NCI-H226 (cell line): Measurements from ENCODE around the gene TRIM50.
"Not testable (repeated sequence)": the region's sequence is repeated elsewhere in the genome, so short reads cannot be mapped to it uniquely, and the experiment has no call there.

Experiments used
- DNase-seq: peaks from one replicate; pipeline ENCODE4 v3.0.0-alpha.2; 2015

Gene TRIM50

DNA sequence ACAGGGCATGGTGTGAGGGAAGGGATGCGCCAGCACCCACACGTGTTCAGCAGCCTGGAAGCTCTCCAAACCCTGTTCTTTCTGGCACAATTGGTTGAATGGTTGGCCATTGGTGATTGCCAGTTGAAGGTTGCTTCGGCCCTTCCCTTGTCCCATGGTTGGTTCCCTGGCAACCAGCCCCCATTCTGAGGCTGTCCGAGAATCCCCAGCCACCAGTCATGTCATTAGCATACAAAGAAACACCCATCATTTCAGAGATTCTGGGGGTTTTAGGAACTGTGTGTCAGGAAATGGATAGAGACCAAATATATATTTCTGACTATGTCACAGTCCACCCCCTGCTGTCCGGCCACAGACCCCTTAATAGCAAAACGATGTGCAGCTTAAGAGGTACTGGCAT lies 21.9 kb upstream of the TRIM50 start:
- DNase-seq = no peak

GRCh38 chr7:73345951-73346350 lies 18.1 kb upstream of the TRIM50 start:
- DNase-seq = no peak

- no peak for DNase-seq
Observed at GRCh38 chr7:73345538-73345937, 17.7 kb upstream of the TRIM50 start.

DNA sequence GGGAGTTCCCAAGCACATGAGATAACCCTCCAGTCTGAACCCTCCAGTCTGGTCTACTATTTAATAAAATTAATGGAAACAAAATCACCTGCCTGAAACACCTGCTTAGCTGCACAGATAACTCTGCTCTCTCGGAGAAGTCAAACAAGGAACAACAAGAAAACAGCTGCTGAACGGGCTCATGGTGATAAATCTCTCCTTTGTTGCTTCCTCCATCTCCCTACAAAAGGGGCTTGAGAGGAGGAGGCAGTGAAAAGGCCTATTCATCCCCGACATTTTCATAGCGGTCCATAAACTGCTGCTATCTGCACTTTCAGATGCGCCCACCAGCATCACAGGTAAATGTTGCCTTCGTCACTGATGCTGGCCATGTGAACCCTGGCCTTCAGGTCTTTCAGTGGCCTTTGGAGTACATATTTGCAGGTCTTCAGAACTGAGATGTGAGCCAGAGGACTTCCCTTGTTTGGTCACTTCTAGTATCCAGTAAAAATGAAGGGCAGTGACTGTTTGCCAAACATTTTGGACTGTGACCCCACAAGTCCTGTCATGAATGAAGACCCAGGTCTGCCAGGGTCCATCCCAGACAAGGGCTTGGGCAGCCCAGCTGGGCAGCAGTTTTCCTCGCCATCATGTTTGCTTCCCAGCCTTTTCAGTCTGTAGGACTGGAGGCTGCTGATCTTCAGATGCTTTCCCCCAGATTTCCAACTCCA lies 15.9 kb upstream of the TRIM50 start:
- no peak for DNase-seq

DNA sequence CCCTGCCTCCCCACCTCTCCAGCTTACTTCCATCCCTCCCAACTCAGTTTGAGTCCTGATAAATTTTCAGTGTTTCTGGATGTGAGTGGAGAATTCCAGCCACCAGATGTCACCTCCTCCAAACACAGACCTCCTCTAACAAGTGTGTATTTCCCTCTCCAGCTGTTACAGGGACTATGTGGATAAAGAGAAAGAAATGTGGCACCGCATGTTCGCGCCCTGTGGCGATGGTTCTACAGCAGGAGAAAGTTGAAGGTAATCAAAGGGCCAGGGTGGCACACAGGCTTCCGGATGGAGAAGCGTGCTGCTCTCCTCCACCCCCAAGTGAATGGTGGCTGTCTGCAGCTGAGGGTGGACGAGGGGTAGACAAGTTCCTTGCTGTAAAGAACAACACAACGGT lies 14.8 kb upstream of the TRIM50 start:
- no peak for DNase-seq

DNA sequence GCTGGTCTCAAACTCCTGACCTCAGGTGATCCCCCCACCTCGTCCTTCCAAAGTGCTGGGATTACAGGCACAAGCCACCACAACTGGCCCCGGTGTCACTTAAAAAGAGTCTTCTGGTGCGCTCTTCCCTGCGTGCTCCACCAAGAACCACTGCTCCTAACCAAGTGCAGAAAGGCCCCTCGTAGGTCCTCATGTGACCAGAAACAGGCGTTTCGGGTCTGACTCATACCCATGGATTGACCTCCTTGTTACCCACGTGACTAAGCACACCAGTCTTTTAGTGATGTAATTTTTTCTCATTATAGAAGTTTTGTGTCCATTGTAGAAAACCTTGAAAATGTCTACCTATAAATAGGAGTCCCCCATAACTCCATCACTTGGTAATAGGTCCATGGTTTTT lies 14.0 kb upstream of the TRIM50 start:
- peak; percentile 54 for DNase-seq

DNA sequence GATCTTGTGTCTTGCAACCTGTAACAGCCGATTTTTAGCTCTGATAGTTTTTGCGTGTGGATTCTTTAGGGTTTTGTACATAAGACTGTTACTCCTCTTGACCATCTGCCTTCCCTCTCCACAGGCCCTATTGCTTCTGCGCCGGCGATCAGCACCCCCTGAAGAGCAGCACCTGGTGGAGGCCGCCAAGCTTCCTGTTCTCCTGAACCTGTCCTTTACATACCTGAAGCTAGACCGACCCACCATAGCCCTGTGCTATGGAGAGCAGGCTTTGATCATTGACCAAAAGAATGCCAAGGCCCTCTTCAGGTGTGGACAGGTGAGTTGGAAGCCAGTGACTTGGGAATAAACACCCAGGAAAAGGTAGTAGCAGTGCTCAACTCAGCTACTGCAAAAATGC lies 12.6 kb upstream of the TRIM50 start:
- DNase-seq = no peak

- no peak for DNase-seq
Observed at GRCh38 chr7:73338321-73338720, 10.4 kb upstream of the TRIM50 start.

GRCh38 chr7:73332447-73332846 lies 4.6 kb upstream of the TRIM50 start:
- no peak for DNase-seq

DNA sequence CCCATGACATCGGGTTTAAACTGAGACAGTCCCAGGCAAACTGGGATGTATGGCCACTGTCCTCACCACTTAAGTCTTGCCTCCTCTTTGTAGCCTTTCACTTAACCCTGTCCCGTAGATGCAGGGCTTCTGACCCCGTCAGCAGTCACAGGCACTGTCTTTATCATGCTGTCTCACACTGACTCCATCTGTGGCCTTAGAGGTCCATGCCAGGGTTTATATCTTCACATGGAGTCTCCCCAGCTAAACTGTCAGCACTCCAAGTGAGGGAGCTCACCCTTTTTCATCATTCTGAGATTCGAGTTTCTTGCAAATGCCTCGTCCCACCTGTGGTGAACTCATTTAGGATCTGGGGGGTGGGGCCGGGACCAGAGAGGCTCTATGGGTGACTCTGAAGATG lies 2.9 kb upstream of the TRIM50 start:
- no peak for DNase-seq

DNA sequence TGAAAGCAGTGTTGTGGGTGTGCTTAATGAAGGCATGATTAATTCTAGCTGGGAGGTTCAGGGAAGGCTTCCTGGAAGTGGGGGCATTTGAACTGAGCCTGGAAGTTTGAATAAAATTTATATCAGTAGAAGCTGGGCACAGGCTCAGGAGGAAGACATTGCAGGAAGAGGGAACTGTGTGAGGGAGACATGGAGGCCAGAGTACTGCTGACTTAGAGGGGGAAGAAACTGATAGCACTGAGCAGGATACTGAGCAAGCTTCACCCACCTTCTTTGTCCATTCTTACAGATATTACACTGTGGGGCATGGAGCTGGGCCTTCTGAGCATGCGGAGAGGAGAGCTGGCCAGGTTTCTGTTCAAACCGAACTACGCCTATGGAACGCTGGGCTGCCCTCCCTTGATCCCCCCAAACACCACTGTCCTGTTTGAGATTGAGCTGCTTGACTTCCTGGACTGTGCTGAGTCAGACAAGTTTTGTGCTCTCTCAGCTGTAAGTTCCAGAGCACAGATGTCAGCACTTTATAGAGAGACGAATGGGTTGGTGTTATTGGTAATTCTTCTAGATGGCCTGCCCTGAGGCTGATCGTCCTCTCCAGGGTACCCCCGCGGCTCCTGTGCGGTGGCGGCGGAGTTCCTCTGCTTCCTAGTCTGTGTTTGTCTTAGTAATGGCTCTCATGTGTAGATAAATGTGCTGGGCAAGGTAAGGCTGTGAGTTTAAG lies 2.1 kb upstream of the TRIM50 start:
- DNase-seq = no peak

- DNase-seq = no peak
Observed at GRCh38 chr7:73328696-73329095, 814 bp upstream of the TRIM50 start.

DNA sequence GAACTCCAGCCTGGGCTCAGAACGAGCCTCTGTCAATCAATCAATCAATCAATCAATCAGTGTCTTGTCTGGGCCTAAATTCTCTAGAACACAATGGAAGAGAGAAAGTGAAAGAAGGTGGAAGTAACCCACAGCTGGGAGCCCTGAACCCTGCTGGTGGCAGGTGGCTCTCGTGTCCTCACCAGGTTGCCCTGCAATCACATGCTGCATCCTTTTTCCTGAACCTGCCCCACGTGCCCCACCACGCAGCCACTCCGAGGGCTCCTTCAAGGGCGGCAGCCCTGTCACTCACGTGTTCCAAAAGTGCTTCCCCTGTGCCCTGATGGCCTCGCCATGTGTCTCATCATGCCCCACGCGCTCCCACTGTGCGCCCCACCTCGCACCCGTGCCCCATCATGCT lies 433 bp downstream of the TRIM50 start:
- DNase-seq = not testable (repeated sequence)

DNA sequence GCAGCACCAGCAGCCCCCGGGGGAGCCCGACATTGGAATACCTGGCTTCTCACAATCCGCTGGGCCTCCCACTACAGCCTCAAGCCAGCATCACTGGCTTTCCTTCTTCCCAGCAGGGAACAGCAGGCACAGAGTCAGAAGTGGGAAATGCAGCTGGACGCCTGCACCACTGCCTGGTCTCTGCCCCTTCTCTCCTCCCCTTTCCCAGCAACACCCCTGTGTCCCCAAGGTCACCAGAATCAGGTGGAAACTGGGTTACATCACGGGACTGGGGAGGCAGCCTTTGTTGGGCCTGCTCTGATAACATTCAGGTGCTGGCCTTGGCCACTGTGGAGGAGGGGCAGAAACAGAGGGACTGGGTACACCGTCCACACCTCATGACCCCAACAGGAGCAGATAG lies 2.5 kb downstream of the TRIM50 start:
- not testable (repeated sequence) for DNase-seq

GRCh38 chr7:73324081-73324845 lies 3.6 kb downstream of the TRIM50 start:
- not testable (repeated sequence) for DNase-seq

DNA sequence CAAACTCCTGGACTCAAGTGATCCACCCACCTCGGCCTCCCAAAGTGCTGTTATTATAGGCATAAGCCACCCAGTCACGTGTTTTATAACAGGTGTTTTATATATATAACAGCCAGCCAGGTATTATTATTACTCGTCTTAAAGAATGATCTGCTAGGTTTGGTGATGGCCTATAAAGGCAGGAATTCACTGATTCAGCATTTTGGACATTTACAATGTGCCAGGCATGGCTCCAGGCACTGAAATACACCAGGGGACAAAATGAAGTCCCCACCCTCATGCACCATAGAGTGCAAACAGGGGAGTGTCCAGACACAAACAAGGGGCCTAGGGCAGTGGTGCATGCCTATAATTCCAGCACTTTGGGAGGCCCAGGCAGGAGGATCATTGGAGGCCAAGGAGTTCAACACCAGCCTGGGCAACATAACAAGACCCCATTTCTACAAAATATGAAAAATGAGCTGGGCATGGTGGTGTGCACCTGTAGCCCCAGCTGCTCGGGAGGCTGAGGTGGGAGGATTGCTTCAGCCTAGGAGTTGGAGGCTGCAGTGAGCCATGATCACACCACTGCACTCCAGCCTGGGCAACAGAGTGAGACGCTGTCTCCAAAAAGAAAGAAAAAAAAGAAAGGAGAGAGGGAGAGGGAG lies 4.3 kb downstream of the TRIM50 start:
- DNase-seq = not testable (repeated sequence)

DNA sequence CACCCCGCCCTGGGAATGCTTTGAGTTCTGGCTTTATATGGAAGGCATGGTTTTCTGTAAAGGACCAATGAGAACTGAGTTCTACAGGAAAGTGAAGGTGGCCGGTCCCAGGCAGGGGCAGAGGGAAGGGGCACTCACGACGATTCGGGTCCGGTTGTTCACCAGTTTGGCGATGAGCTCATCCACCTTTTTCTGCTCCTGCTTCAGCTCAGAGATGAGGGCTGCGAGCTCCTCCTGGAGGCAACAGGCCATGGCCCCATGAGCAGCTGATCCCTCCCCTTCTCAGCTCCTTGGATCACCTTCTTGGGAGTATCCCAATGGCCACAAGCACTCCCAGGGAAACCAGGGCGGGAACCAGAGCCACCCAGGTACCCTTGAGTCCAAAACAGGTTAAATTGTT lies 7.9 kb downstream of the TRIM50 start:
- DNase-seq = not testable (repeated sequence)

DNA sequence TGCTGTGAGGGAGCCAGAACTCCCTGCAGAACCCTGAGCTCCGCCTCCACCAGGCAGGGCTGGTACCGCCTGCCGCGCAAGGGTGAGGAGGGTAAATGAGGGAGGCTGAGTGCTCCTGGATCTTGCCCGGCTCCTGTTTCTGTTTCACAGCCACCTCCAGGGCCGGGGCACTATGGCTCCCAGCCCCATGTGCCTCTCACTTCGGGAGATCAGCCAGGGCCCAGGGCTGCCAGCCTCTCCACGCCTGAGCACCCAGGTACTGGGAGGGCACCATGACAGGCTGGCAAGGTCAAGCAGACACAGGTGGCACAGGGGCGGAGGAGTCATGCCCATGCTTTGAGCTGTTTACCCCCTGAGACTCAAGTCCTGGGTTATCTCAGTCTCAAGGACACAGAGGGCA lies 8.3 kb downstream of the TRIM50 start:
- peak; percentile 26 for DNase-seq

- DNase-seq = not testable (repeated sequence)
Observed at GRCh38 chr7:73318656-73319204, 9.2 kb downstream of the TRIM50 start.

- no peak for DNase-seq
Observed at GRCh38 chr7:73316521-73316920, 11.4 kb downstream of the TRIM50 start.

DNA sequence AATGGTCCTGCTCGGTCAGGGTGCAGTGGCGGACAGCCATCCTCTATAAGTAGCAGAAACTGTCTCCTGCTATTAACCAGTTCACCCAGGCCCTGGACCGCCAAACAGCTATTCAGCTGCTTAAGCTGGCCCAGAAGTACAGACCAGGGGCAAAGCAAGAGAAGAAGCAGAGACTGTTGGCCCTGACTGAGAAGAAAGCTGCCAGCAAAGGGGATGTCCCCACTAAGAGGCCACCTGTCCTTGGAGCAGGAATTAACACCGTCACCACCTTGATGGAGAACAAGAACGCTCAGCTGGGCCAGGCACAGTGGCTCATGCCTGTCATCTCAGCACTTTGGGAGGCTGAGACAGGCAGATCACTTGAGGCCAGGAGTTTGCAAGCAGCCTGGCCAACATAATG lies 13.6 kb downstream of the TRIM50 start:
- no peak for DNase-seq

DNA sequence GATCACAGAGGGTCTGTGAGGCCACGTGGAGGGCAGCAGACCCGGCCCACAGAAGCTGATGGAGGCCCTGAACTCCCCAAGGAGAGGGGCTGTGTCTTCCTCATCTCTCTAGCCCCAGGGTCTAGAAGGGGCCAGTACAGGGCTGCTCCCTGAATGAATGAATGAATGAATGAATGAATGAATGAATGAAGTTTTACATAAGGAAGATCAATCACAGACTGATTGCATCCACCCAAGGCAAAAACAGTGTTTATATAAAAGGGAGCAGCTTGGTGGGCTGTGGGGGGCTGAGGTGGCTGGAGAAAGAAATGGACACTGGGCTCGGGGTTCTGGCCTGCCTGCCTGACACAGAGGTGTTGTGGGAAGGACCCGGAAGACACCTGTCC lies 14.4 kb downstream of the TRIM50 start:
- DNase-seq = no peak
